ENCODE data around the gene C4B.
"Not testable (repeated sequence)": the region's sequence is repeated elsewhere in the genome, so short reads cannot be mapped to it uniquely, and the experiment has no call there.

The C4B gene

GRCh38 chr6:31979238-31979898, 35.2 kb upstream of the C4B start:
- H3K4me3 ChIP-seq (ENCODE audit: low read depth, low read length) = no peak overlapping the region
- TF ChIP-seq ZNF529 (tag by site-specific recombination; IDR thresholded peaks at IDR 0.05; ENCODE audit: insufficient replicate concordance) = no peak
- TF ChIP-seq ZSCAN23 (tag by site-specific recombination; IDR thresholded peaks at IDR 0.05) = no peak
- peak; percentile 59 for TF ChIP-seq ZNF513 (tag by site-specific recombination; IDR thresholded peaks at IDR 0.05)
- no peak overlapping the region for H3K27ac ChIP-seq (ENCODE audit: extremely low read depth, low read depth, low read length)
- H3K36me3 ChIP-seq (ENCODE audit: control insufficient read depth in 2 of 2, insufficient read depth in 1 of 2, low read length in 2 of 2) = peaks cover 0 to 19% of the 10 kb centered on the region in 2 experiments; a peak in 2 of 3 replicates
- no peaks in the 10 kb centered on the region for H3K4me1 ChIP-seq (ENCODE audit: control insufficient read depth, insufficient read depth, low read length)
- CTCF ChIA-PET = interaction anchor here (0.6 to 0.8 kb wide), 2 partner anchors 27 to 1092 kb away, joined by 3 read pairs; no protein-coding TSS in a partner anchor
- no peaks in the 10 kb centered on the region for H3K9me3 ChIP-seq (ENCODE audit: control insufficient read depth, insufficient read depth, low read depth, low read length)
- POLR2A ChIA-PET = interaction anchor here (1.1 to 1.7 kb wide), 3 partner anchors 8 to 164 kb away, joined by 3 to 5 read pairs (median 4); partner anchors contain the start of genes DXO, HSPA1A, HSPA1B and HSPA1L

GRCh38 chr6:31980195-31980876, 34.3 kb upstream of the C4B start:
- H3K36me3 ChIP-seq (ENCODE audit: control insufficient read depth in 2 of 2, insufficient read depth in 1 of 2, low read length in 2 of 2) = peaks cover 0 to 16% of the 10 kb centered on the region in 2 experiments; a peak in 1 of 3 replicates
- CTCF ChIA-PET = interaction anchor here (0.6 to 0.8 kb wide), 2 partner anchors 28 to 1093 kb away, joined by 3 read pairs; no protein-coding TSS in a partner anchor
- H3K27ac ChIP-seq (ENCODE audit: extremely low read depth, low read depth, low read length); H3K9me3 ChIP-seq (ENCODE audit: control insufficient read depth, insufficient read depth, low read depth, low read length); H3K4me1 ChIP-seq (ENCODE audit: control insufficient read depth, insufficient read depth, low read length); H3K4me3 ChIP-seq (ENCODE audit: low read depth, low read length): not testable (repeated sequence)
- POLR2A ChIA-PET = interaction anchor here (1.1 to 1.7 kb wide), 3 partner anchors 9 to 165 kb away, joined by 3 to 5 read pairs (median 4); partner anchors contain the start of genes DXO, HSPA1A, HSPA1B and HSPA1L

GRCh38 chr6:31980998-31981397, 33.6 kb upstream of the C4B start:
- POLR2A ChIA-PET = interaction anchor here (1.4 kb wide), 1 partner anchor 9 kb away, joined by 5 read pairs; the partner anchor contains the start of gene DXO
- H3K36me3 ChIP-seq (ENCODE audit: control insufficient read depth in 2 of 2, insufficient read depth in 1 of 2, low read length in 2 of 2) = peaks cover 0 to 16% of the 10 kb centered on the region in 2 experiments; a peak in 1 of 3 replicates
- H3K27ac ChIP-seq (ENCODE audit: extremely low read depth, low read depth, low read length); H3K4me1 ChIP-seq (ENCODE audit: control insufficient read depth, insufficient read depth, low read length); H3K4me3 ChIP-seq (ENCODE audit: low read depth, low read length); H3K9me3 ChIP-seq (ENCODE audit: control insufficient read depth, insufficient read depth, low read depth, low read length); CTCF ChIA-PET: not testable (repeated sequence)

GRCh38 chr6:31981744-31982143, 32.9 kb upstream of the C4B start, which contains the start of gene C4A:
TSS of gene C4A (plus strand) at chr6:31982057. CDS start at chr6:31982108, 51 bp downstream.
- peaks cover 0 to 16% of the 10 kb centered on the region in 2 experiments; a peak in 1 of 3 replicates for H3K36me3 ChIP-seq (ENCODE audit: control insufficient read depth in 2 of 2, insufficient read depth in 1 of 2, low read length in 2 of 2)
- H3K9me3 ChIP-seq (ENCODE audit: control insufficient read depth, insufficient read depth, low read depth, low read length); H3K4me3 ChIP-seq (ENCODE audit: low read depth, low read length); H3K4me1 ChIP-seq (ENCODE audit: control insufficient read depth, insufficient read depth, low read length); POLR2A ChIA-PET; CTCF ChIA-PET; H3K27ac ChIP-seq (ENCODE audit: extremely low read depth, low read depth, low read length): not testable (repeated sequence)

- H3K36me3 ChIP-seq (ENCODE audit: control insufficient read depth in 2 of 2, insufficient read depth in 1 of 2, low read length in 2 of 2); H3K9me3 ChIP-seq (ENCODE audit: control insufficient read depth, insufficient read depth, low read depth, low read length); H3K4me3 ChIP-seq (ENCODE audit: low read depth, low read length); CTCF ChIA-PET; H3K4me1 ChIP-seq (ENCODE audit: control insufficient read depth, insufficient read depth, low read length); H3K27ac ChIP-seq (ENCODE audit: extremely low read depth, low read depth, low read length); POLR2A ChIA-PET: not testable (repeated sequence)
These were observed 25.2 kb upstream of the C4B start for GRCh38 chr6:31989363-31989762.

- H3K4me3 ChIP-seq (ENCODE audit: low read depth, low read length); H3K27ac ChIP-seq (ENCODE audit: extremely low read depth, low read depth, low read length); CTCF ChIA-PET; POLR2A ChIA-PET; H3K36me3 ChIP-seq (ENCODE audit: control insufficient read depth in 2 of 2, insufficient read depth in 1 of 2, low read length in 2 of 2); H3K9me3 ChIP-seq (ENCODE audit: control insufficient read depth, insufficient read depth, low read depth, low read length); H3K4me1 ChIP-seq (ENCODE audit: control insufficient read depth, insufficient read depth, low read length): not testable (repeated sequence)
These were observed 20.2 kb upstream of the C4B start for GRCh38 chr6:31994421-31994820.

- POLR2A ChIA-PET; CTCF ChIA-PET; H3K9me3 ChIP-seq (ENCODE audit: control insufficient read depth, insufficient read depth, low read depth, low read length); H3K4me3 ChIP-seq (ENCODE audit: low read depth, low read length); H3K27ac ChIP-seq (ENCODE audit: extremely low read depth, low read depth, low read length); H3K36me3 ChIP-seq (ENCODE audit: control insufficient read depth in 2 of 2, insufficient read depth in 1 of 2, low read length in 2 of 2); H3K4me1 ChIP-seq (ENCODE audit: control insufficient read depth, insufficient read depth, low read length): not testable (repeated sequence)
These were observed 18.2 kb upstream of the C4B start for GRCh38 chr6:31996385-31996784.

- H3K36me3 ChIP-seq (ENCODE audit: control insufficient read depth in 2 of 2, insufficient read depth in 1 of 2, low read length in 2 of 2); H3K4me1 ChIP-seq (ENCODE audit: control insufficient read depth, insufficient read depth, low read length); POLR2A ChIA-PET; H3K27ac ChIP-seq (ENCODE audit: extremely low read depth, low read depth, low read length); CTCF ChIA-PET; H3K9me3 ChIP-seq (ENCODE audit: control insufficient read depth, insufficient read depth, low read depth, low read length); H3K4me3 ChIP-seq (ENCODE audit: low read depth, low read length): not testable (repeated sequence)
These were observed 11.9 kb upstream of the C4B start for GRCh38 chr6:32002546-32003268.

- H3K4me1 ChIP-seq (ENCODE audit: control insufficient read depth, insufficient read depth, low read length); H3K27ac ChIP-seq (ENCODE audit: extremely low read depth, low read depth, low read length); H3K4me3 ChIP-seq (ENCODE audit: low read depth, low read length); H3K9me3 ChIP-seq (ENCODE audit: control insufficient read depth, insufficient read depth, low read depth, low read length); CTCF ChIA-PET; POLR2A ChIA-PET; H3K36me3 ChIP-seq (ENCODE audit: control insufficient read depth in 2 of 2, insufficient read depth in 1 of 2, low read length in 2 of 2): not testable (repeated sequence)
These were observed 11.3 kb upstream of the C4B start for GRCh38 chr6:32003301-32003700.
